ENCODE data around the gene NUP62.

Gene NUP62

GRCh38 chr19:49881672-49882394, 47.5 kb downstream of the NUP62 start:
- DNase-seq (ENCODE audit: low read depth in 1 of 2, low spot score in 1 of 2): no peak

- DNase-seq (ENCODE audit: low read depth in 1 of 2, low spot score in 1 of 2): no peak
Observed at GRCh38 chr19:49881186-49881585, 48.1 kb downstream of the NUP62 start.

DNA sequence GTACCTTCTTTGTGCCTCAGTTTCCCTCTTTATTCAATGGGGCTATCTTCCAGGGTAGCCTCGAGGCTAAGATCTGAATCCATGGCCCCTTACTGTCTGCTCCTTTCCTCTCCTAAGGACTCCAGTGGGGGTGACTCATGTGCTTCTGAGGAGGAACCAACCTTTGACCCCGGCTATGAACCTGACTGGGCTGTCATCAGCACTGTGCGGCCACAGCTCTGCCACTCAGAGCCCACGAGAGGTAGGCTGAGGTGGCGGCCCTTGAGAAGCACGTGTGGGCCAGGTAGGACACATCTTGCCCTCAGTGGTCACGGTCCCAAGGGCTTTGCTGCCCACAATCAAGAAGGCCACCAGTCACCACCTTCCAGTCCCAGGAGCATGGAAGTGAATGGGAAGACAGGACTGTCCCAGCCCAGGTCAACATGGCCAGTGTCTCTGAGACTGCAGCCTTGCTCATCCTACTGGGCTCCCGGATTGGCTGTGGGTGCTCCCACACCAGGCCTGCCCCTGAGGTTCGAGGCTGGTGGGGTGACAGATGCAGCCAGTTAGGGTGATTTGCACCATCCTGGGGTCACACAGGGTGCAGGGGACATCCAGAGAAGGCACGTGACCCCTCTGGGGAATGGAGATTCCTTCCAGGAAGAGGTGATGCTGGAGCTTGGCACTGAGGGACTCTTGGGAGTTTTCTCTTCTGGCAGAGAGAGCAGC, 49.0 kb downstream of the NUP62 start:
- no peak for DNase-seq (ENCODE audit: low read depth in 1 of 2, low spot score in 1 of 2)

- DNase-seq (ENCODE audit: low read depth in 1 of 2, low spot score in 1 of 2): no peak
Observed at GRCh38 chr19:49879243-49879963, 49.9 kb downstream of the NUP62 start.

DNA sequence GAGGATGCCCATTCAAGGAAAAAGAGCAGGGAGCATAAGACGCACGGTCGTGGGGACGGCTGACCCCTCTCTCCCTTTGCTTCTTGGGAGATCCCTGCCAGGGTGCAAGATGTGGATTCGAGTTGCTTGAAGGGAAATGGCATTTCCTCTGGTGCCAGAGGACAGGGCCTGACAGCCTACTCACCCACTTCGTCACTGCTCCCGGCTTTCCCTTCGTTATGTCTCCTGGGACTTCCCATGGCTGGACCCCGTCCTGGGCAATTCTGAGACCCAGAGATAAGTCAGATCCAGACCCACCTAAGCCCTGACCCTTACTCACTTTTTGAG, 50.6 kb downstream of the NUP62 start:
- no peak for DNase-seq (ENCODE audit: low read depth in 1 of 2, low spot score in 1 of 2)

DNA sequence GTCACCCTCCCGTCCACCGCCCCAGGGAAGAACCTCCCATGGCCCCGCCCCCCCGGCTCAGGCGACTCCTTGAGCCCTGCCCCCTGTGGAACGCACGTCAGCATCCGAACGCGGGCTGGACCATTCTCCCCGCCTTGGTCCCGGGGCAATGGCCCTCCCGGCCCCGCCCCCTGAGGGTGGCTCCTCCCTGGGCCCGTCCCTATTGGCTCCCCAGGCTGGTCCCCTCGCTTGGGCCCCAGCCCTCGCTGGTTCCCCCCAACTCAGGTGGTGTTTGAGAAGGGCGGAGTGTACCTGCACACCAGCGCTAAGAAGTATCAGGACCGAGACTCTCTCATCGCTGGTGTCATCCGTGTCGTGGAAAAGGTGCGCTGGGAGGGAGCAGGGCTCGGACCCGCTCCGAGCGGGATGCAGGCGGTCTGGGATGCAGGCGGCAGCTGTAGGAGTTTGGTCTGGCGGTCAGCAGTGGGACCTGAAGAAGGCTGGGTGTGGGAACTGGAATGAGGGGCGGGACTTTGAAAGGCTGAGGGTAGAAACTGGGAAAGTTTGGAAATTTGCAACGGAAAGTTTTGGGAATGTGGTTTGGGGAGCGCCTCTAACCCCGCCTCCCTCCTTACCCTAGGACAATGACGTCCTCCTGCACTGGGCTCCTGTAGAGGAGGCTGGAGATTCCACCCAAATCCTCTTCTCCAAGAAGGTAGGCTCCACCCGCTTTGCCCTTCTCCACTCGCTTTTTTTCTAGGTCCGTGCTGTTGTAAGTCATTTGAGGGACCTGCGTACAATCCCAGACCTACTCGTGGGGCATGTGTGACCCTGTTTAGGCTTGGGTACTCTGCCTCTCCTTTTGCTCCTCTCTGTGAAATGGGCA, 51.2 kb downstream of the NUP62 start:
- peak in 1 of 2 donors; percentile 98 for DNase-seq (ENCODE audit: low read depth in 1 of 2, low spot score in 1 of 2)

GRCh38 chr19:49877020-49877878, 52.1 kb downstream of the NUP62 start, which contains the start of the genes AKT1S1 and TBC1D17:
Gene AKT1S1 (minus strand): TSS chr19:49877355. CDS start chr19:49873295, 4,060 bp downstream.
Gene TBC1D17 (plus strand): TSS chr19:49877702. CDS start chr19:49877724, 22 bp downstream.
- DNase-seq (ENCODE audit: low read depth in 1 of 2, low spot score in 1 of 2): peak; percentile 94 to 99

DNA sequence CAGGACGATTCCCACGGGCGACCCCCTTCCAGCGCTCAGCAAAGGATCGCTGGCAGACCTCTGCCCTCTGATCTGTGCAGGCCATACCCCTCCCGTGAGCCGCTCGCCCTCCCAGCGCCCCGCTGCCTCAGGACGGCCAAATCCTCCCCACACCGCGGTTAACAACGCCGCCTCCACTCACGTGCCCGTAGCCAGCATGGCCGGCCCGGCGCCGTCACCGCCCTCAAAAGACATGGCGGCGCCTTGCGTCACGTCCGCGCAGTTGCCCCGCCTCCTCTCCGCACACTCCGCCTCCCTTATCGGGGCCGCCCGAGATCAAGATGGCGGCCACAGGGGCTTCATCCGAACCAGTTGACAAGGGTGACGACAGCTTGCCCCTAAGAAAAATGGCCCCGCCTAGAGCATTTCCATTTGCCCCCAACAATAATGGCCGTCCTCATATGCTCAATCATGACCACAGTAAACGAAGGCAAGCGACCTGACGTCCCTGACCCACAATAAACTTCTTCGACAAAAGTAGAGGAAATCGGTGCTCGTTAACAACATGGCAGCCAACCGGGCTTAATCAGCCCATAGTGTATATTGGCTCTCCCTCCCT, 52.8 kb downstream of the NUP62 start:
- DNase-seq (ENCODE audit: low read depth in 1 of 2, low spot score in 1 of 2): peak; percentile 93 to 97

DNA sequence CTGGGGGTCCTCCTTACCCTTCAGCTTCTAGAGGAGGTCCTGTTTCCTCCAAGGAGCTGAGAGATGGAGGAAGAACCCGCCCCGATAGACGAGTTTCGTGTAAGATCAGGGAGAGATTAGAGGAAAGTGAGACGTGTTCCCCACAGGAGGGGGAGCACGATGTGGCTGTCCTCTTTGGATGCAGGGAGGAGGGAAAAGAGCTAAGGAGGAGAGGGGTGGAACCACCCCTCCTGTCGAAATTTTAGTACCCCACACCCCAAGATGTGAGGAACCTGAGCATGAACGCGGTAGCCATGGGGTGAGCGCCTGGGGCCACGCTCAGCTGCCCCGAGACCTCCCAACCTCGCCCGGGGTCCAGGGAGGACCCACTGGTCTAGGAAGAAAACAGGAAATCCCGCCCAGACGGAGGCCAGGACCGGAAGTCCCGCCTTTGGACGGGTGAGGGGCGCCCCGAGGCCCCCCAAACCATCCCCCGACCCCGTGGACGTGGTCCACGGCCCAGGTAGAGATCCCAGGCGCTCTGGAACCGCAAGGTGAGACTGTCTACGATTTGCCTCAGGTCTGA, 53.4 kb downstream of the NUP62 start:
- DNase-seq (ENCODE audit: low read depth in 1 of 2, low spot score in 1 of 2): no peak

- no peak for DNase-seq (ENCODE audit: low read depth in 1 of 2, low spot score in 1 of 2)
Observed at GRCh38 chr19:49875177-49875576, 54.1 kb downstream of the NUP62 start.

GRCh38 chr19:49874503-49875157, 54.7 kb downstream of the NUP62 start:
- DNase-seq (ENCODE audit: low read depth in 1 of 2, low spot score in 1 of 2): no peak

- no peak for DNase-seq (ENCODE audit: low read depth in 1 of 2, low spot score in 1 of 2)
Observed at GRCh38 chr19:49873834-49874233, 55.5 kb downstream of the NUP62 start.

GRCh38 chr19:49873129-49873521, 56.2 kb downstream of the NUP62 start:
- DNase-seq (ENCODE audit: low read depth in 1 of 2, low spot score in 1 of 2): no peak

DNA sequence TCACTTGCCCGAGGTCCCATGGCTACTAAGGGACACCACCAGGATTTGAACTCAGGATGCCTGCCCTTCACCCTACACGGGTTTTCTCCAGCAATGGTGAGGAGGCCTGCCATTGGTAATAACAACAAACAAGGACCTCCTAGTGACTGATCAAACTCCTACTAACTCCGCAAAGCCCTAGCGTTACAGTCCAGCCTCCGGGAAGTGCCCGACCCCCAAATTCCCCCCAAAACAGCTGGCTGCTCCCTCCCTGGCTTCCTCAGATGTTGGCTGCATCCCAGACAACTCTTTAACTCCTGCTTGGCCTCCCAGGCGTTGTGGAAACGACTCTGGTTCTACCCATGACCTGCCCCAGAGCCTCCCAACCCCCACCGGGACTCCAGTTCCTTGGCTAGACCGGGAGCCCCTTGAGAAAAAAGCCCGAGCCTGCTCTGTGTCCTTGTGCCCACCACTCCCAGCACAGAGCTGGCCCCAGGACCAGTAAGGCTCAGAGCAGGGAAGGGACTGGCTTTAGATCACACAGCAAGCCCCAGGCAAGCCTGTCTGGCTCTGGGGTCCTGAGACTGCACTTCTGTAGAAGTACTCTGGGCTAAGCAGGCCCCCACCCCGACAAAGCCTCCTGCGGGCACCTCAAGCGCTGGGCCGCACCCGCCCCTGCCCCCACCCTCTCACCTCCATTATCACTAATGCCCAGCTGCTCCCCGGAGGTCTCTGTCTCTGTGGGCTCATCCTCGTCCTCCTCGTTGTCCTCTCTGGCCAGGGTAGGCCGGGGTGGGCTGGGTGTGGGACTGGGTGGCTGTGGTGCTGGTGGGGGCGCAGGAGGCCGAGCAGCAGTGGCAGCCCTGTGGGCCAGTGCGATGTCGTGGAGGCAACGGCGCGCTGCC, 56.8 kb downstream of the NUP62 start:
- DNase-seq (ENCODE audit: low read depth in 1 of 2, low spot score in 1 of 2): no peak

DNA sequence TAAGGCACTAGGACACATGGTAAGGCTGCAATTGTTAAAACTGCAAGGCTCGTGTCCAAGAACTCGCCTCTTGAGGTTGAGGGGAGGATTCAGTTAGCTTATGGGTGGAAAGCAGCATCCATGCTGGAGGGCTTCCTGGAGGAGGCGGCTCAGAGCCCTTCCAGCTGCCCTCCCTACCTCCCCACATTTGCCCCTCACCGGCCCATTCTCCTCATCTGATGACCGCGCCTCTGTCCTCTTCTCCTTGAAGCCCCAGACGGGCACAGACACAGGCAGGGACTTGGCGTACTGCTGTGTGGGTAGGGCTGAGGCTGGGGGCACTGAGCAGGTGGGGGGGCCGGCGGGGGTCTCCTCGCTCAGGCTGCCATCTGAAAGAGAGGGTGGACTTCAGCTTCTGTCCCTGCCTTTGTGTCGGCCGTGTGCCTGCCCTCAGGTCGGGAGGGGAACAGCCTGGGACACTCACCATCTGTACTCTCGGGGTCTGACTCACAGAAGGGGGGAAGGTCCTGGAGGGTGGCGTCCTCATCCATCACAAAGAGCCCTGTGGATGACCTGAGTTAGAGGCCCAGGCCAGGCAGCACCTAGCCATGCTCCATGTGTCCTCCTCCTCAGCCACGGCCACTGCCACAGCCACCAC, 57.8 kb downstream of the NUP62 start:
- no peak for DNase-seq (ENCODE audit: low read depth in 1 of 2, low spot score in 1 of 2)

- DNase-seq (ENCODE audit: low read depth in 1 of 2, low spot score in 1 of 2): no peak
Observed at GRCh38 chr19:49870309-49870901, 58.9 kb downstream of the NUP62 start.
